Spleen (tissue), 7 donors: ENCODE measurements around the gene UPF2.

Source experiments
- CTCF ChIP-seq, 11 experiments: fragments of 200-600 bp in 7 of 11; fragments of 450-650 bp in 4 of 11; sonication (generic) in 4 of 11; IDR thresholded peaks in 8 of 11; conservative IDR thresholded peaks in 3 of 11; 1 replicate in 7 of 11; 2 replicates in 4 of 11; pipeline versions ENCODE4 v1.4.0 to v1.8.0; 2016 to 2021; ENCODE audit warnings: antibody characterized with exemption in 11 of 11, inconsistent platforms in 4 of 11, mild to moderate bottlenecking in 1 of 11
- POLR2AphosphoS5 ChIP-seq, 3 donors: sonication (generic); formaldehyde crosslinking; IDR thresholded peaks; one replicate each; pipeline ENCODE4 v1.5.1; 2017; ENCODE audit warnings: antibody characterized with exemption in 3 of 3
- donor health status: DM: no; HTN: no; CAD: no; lungs with moderate emphysema.
- donor health status: DM: no; HTN: no; CAD: no.
- donor health status: DM: no; HTN: no; CAD: no.

GRCh38 chr10:12041766-12042408, 722 bp downstream of the UPF2 start:
- peak in 1 of 3 donors; percentile 67 for TF ChIP-seq POLR2AphosphoS5 (IDR thresholded peaks at IDR 0.05)
- no peak for TF ChIP-seq CTCF (IDR thresholded peaks at IDR 0.05 in 8 of 11, conservative IDR thresholded peaks at IDR 0.05 in 3 of 11)
